Mesenchymal stem cell (in vitro differentiated cells and primary cell): ENCODE measurements around the gene WWOX.

Source experiments
- DNase-seq: peaks from one replicate; pipeline ENCODE4 v3.0.0-alpha.2; 2013
- H2AFZ ChIP-seq: one replicate; pipeline ENCODE4 v1.6.1; 2013; ENCODE audit warnings: low read depth, mild to moderate bottlenecking, control low read depth, inconsistent platforms, low read length, moderate library complexity
- H2AK5ac ChIP-seq: 2 replicates; pipeline ENCODE4 v1.6.1; 2013; ENCODE audit warnings: low read length, moderate library complexity, mild to moderate bottlenecking, inconsistent platforms; ENCODE audit not compliant: severe bottlenecking
- H2BK120ac ChIP-seq: one replicate; pipeline ENCODE4 v1.6.1; 2013; ENCODE audit warnings: low read depth, mild to moderate bottlenecking, inconsistent platforms, low read length, moderate library complexity
- H2BK12ac ChIP-seq, 2 experiments: one replicate each; pipeline ENCODE4 v1.6.1; 2013; ENCODE audit warnings: inconsistent platforms in 2 of 2, low read length in 2 of 2, mild to moderate bottlenecking in 2 of 2, moderate library complexity in 2 of 2, control low read depth in 1 of 2
- H2BK15ac ChIP-seq: one replicate; pipeline ENCODE4 v1.6.1; 2013; ENCODE audit warnings: mild to moderate bottlenecking, low read depth, inconsistent platforms; ENCODE audit not compliant: poor library complexity, severe bottlenecking
- H2BK5ac ChIP-seq: 2 replicates; pipeline ENCODE4 v1.6.1; 2013; ENCODE audit warnings: low read depth, mild to moderate bottlenecking, low read length, control low read depth, inconsistent platforms; ENCODE audit not compliant: poor library complexity, severe bottlenecking
- H3K14ac ChIP-seq, 2 experiments: one replicate each; pipeline ENCODE4 v1.6.1; 2013; ENCODE audit warnings: inconsistent platforms in 2 of 2, low read length in 2 of 2, control low read depth in 1 of 2, mild to moderate bottlenecking in 1 of 2, moderate library complexity in 1 of 2
- H3K18ac ChIP-seq, 2 experiments: one replicate each; pipeline ENCODE4 v1.6.1; 2013; ENCODE audit warnings: inconsistent platforms in 2 of 2, low read length in 2 of 2, control low read depth in 1 of 2, low read depth in 1 of 2, mild to moderate bottlenecking in 1 of 2
- H3K23ac ChIP-seq, 2 experiments: one replicate each; pipeline ENCODE4 v1.6.1; 2013; ENCODE audit warnings: inconsistent platforms in 2 of 2, low read length in 2 of 2, mild to moderate bottlenecking in 2 of 2, moderate library complexity in 2 of 2, control low read depth in 1 of 2
- H3K27ac ChIP-seq: 2 replicates; pipeline ENCODE4 v1.5.1; 2013; ENCODE audit warnings: mild to moderate bottlenecking, moderate library complexity, low read length, control low read depth, inconsistent platforms; ENCODE audit not compliant: poor library complexity, severe bottlenecking
- H3K27me3 ChIP-seq, 2 experiments: 2 replicates each; pipeline versions ENCODE4 v1.6.1 to v1.7.0; 2013; ENCODE audit warnings: low read length in 2 of 2, mild to moderate bottlenecking in 2 of 2, moderate library complexity in 2 of 2, control low read depth in 1 of 2, inconsistent platforms in 1 of 2; ENCODE audit not compliant: control insufficient read depth in 1 of 2, insufficient read depth in 1 of 2
- H3K36me3 ChIP-seq, 2 experiments: 2 replicates each; pipeline versions ENCODE4 v1.6.1 to v1.7.0; 2013; ENCODE audit warnings: low read length in 2 of 2, control low read depth in 1 of 2, inconsistent platforms in 1 of 2, low read depth in 1 of 2, mild to moderate bottlenecking in 1 of 2; ENCODE audit not compliant: insufficient read depth in 2 of 2, control insufficient read depth in 1 of 2
- H3K4ac ChIP-seq, 2 experiments: one replicate each; pipeline ENCODE4 v1.6.1; 2013; ENCODE audit warnings: inconsistent platforms in 2 of 2, low read length in 2 of 2, mild to moderate bottlenecking in 2 of 2, moderate library complexity in 2 of 2, control low read depth in 1 of 2, low read depth in 1 of 2
- H3K4me1 ChIP-seq: 2 replicates; pipeline ENCODE4 v1.6.1; 2013; ENCODE audit warnings: low read depth, low read length, control low read depth; ENCODE audit not compliant: control insufficient read depth, insufficient read depth
- H3K4me2 ChIP-seq: 2 replicates; pipeline ENCODE4 v1.6.1; 2013; ENCODE audit warnings: low read length, mild to moderate bottlenecking, inconsistent platforms; ENCODE audit not compliant: poor library complexity, severe bottlenecking
- H3K4me3 ChIP-seq, 2 experiments: 2 replicates each; pipeline versions ENCODE4 v1.5.1 to v1.7.0; 2013; ENCODE audit warnings: low read length in 2 of 2, mild to moderate bottlenecking in 2 of 2, control low read depth in 1 of 2, low read depth in 1 of 2; ENCODE audit not compliant: insufficient read depth in 1 of 2
- H3K79me1 ChIP-seq: replicated peaks from 2 replicates; pipeline ENCODE4 v1.6.1; 2013; ENCODE audit warnings: mild to moderate bottlenecking, control low read depth, low read length, inconsistent platforms; ENCODE audit not compliant: poor library complexity, severe bottlenecking
- H3K9ac ChIP-seq: 2 replicates; pipeline ENCODE4 v1.7.0; 2013; ENCODE audit warnings: mild to moderate bottlenecking, low read length, moderate library complexity
- H3K9me3 ChIP-seq: 2 replicates; pipeline ENCODE4 v1.7.0; 2013; ENCODE audit warnings: mild to moderate bottlenecking, low read length; ENCODE audit not compliant: control insufficient read depth
- H4K8ac ChIP-seq: one replicate; pipeline ENCODE4 v1.6.1; 2013; ENCODE audit warnings: inconsistent platforms, mild to moderate bottlenecking, low read length, moderate library complexity
- H4K91ac ChIP-seq: one replicate; pipeline ENCODE4 v1.6.1; 2013; ENCODE audit warnings: mild to moderate bottlenecking, low read length, inconsistent platforms
- WGBS: methylation state at CpG from one replicate; pipeline ENCODE4 v1.1.7; 2013; ENCODE audit warnings: mixed read lengths; 5-methylcytosine and 5-hydroxymethylcytosine counted together

Gene WWOX

DNA sequence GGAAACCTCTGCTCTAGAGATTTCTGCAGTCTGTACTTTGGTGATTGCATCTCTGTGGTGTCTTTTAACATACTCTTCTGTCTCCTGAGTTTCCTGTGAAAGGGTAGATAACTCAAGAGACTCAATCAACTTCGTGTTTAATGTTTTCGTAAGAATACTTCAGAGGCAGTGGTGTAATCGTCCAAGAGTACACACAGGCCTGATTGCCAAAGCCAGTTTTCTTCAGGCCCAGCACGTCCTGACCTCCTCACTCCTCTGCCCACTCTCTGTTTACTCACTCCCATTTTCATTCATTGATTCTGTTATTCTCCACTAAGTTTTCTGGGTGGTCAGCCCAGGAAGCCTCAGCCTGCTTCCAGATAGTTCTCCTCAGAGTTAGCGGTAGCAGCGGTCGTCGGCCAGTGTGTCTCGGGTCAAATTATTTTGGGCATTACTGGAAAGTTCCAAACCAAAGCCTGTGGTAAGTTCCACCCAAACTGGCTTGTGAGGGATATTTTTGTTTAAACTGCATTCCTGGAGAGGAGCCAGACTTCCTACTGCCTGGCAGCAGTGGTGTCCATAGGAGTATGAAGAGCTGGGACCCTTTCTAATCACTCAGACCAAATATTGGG lies 293.2 kb downstream of the WWOX start:
- Histone ChIP-seq H2BK12ac (no peak overlapping the region), H4K91ac (no peak overlapping the region), H2BK5ac (no peak overlapping the region), H3K27me3 (no peaks in the 10 kb centered on the region), H3K4ac (no peak overlapping the region), H3K4me2 (no peak overlapping the region), H3K36me3 (no peaks in the 10 kb centered on the region), H3K23ac (no peak overlapping the region), H2AFZ (no peak overlapping the region), H3K14ac (no peak overlapping the region), H2BK120ac (no peak overlapping the region), H2AK5ac (no peak overlapping the region), H3K9ac (no peak overlapping the region), H3K4me3 (no peak overlapping the region), H3K18ac (no peak overlapping the region), H3K79me1 (no peaks in the 10 kb centered on the region), H2BK15ac (no peak overlapping the region), H3K27ac (no peak overlapping the region), H3K9me3 (peaks cover 11% of the 10 kb centered on the region), H3K4me1 (peaks cover 2% of the 10 kb centered on the region), H4K8ac (no peak overlapping the region)
- 98% methylated on average over 9 of the region's 9 CpGs for WGBS
- DNase-seq = no peak

DNA sequence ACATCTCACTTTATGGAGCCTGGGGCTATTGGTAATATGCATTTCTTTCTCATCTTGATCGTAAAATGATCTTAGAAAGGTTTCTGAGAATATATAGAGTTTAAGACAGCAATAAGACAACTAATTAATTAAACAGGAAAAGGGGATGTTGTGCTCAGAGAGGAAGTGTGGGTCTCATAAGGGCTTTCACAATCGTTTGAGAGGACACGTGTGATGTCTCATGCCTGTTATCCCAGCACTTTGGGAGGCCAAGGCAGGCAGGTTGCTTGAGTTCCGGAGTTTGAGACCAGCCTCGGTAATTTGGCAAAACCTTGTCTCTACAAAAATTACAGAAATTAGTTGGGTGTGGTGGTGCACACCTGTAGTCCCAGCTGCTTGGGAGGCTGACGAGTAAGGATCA lies 295.6 kb downstream of the WWOX start:
- peaks cover 11% of the 10 kb centered on the region for H3K9me3 ChIP-seq
- no peak overlapping the region for H3K23ac ChIP-seq
- H2BK5ac ChIP-seq = no peak overlapping the region
- no peak overlapping the region for H3K14ac ChIP-seq
- H3K79me1 ChIP-seq = no peaks in the 10 kb centered on the region
- no peak overlapping the region for H4K8ac ChIP-seq
- H3K36me3 ChIP-seq = no peaks in the 10 kb centered on the region
- no peaks in the 10 kb centered on the region for H3K4me1 ChIP-seq
- H3K4me3 ChIP-seq = no peak overlapping the region
- WGBS = 94% methylated on average over 5 of the region's 6 CpGs
- no peaks in the 10 kb centered on the region for H3K27me3 ChIP-seq
- H3K4ac ChIP-seq = no peak overlapping the region
- H3K4me2 ChIP-seq = no peak overlapping the region
- H4K91ac ChIP-seq = no peak overlapping the region
- no peak overlapping the region for H2BK120ac ChIP-seq
- no peak overlapping the region for H2BK12ac ChIP-seq
- no peak overlapping the region for H3K9ac ChIP-seq
- no peak overlapping the region for H2AK5ac ChIP-seq
- no peak for DNase-seq
- H2AFZ ChIP-seq = no peak overlapping the region
- H3K27ac ChIP-seq = no peak overlapping the region
- no peak overlapping the region for H2BK15ac ChIP-seq
- H3K18ac ChIP-seq = no peak overlapping the region

DNA sequence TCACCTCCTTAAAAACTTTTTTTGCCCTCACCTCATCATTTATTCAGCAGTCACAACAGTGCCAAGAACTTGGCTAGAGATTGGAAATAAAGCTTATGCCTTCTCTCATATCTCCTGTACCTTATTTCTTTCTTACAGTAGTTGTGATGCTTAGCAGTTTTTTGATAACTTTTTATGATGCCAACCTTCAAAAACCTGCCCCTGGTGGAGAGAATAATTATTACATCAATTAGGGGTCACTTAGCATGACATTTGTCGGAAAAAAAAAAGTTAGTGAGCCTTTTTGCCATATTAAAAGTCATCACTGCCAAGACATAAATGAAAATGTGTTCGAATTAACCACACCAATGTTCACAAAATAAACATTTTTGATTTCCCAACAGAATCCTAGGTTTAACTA lies 296.6 kb downstream of the WWOX start:
- H3K14ac ChIP-seq = no peak overlapping the region
- WGBS = 68% methylated on average over 2 of the region's 2 CpGs
- H3K27ac ChIP-seq = no peak overlapping the region
- H3K27me3 ChIP-seq = no peaks in the 10 kb centered on the region
- H4K91ac ChIP-seq = no peak overlapping the region
- no peak overlapping the region for H2BK15ac ChIP-seq
- no peaks in the 10 kb centered on the region for H3K79me1 ChIP-seq
- no peak overlapping the region for H2BK120ac ChIP-seq
- no peaks in the 10 kb centered on the region for H3K4me1 ChIP-seq
- no peak overlapping the region for H2BK5ac ChIP-seq
- no peak overlapping the region for H3K4me2 ChIP-seq
- H3K4ac ChIP-seq = no peak overlapping the region
- H2AK5ac ChIP-seq = no peak overlapping the region
- DNase-seq = no peak
- no peak overlapping the region for H3K9ac ChIP-seq
- H2BK12ac ChIP-seq = no peak overlapping the region
- peaks cover 11% of the 10 kb centered on the region for H3K9me3 ChIP-seq
- no peak overlapping the region for H3K23ac ChIP-seq
- no peak overlapping the region for H2AFZ ChIP-seq
- no peak overlapping the region for H4K8ac ChIP-seq
- no peaks in the 10 kb centered on the region for H3K36me3 ChIP-seq
- H3K18ac ChIP-seq = no peak overlapping the region
- no peak overlapping the region for H3K4me3 ChIP-seq

DNA sequence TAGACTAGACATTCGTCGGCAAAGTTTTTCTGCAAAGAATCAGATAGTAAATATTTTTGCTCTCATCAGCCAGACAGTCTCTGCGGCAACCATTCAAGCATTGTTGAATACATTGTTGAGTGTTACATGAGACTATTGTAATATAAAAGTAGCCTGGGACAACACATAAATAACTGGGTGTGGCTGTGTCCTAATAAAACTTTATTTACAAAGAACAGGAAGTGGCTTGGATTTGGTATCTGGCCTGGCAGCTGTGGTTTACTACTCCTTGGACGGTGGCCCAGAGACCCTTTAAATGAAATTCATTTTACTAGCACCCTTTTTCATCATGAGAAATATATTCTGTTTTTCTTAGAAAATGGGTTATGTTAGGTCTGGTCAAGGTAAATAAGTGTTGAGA lies 297.2 kb downstream of the WWOX start:
- Histone ChIP-seq H2BK5ac (no peak overlapping the region), H3K4me1 (no peaks in the 10 kb centered on the region), H3K4me3 (no peak overlapping the region), H3K4ac (no peak overlapping the region), H3K36me3 (no peaks in the 10 kb centered on the region), H3K18ac (no peak overlapping the region), H3K23ac (no peak overlapping the region), H3K14ac (no peak overlapping the region), H2AFZ (no peak overlapping the region), H3K79me1 (no peaks in the 10 kb centered on the region), H3K27ac (no peak overlapping the region), H3K4me2 (no peak overlapping the region), H2AK5ac (no peak overlapping the region), H2BK120ac (no peak overlapping the region), H3K9me3 (peaks cover 11% of the 10 kb centered on the region), H4K8ac (no peak overlapping the region), H3K27me3 (no peaks in the 10 kb centered on the region), H2BK12ac (no peak overlapping the region), H3K9ac (no peak overlapping the region), H2BK15ac (no peak overlapping the region), H4K91ac (no peak overlapping the region)
- WGBS = 100% methylated on average over 3 of the region's 4 CpGs
- no peak for DNase-seq
